Ovary (tissue), 3 donors: ENCODE data around the gene PLXNA4.

Experiments
- CTCF ChIP-seq, 3 donors: fragments of 450-650 bp in 2 of 3; fragments of 200-600 bp in 1 of 3; IDR thresholded peaks; one replicate each; pipeline versions ENCODE4 v1.5.1 to v1.8.0; 2016 to 2022; ENCODE audit warnings: antibody characterized with exemption in 3 of 3, mild to moderate bottlenecking in 1 of 3
- EP300 ChIP-seq: sonication (generic); formaldehyde crosslinking; IDR thresholded peaks from one replicate; pipeline ENCODE4 v1.6.1; 2017; ENCODE audit warnings: antibody characterized with exemption
- POLR2A ChIP-seq: fragments of 450-650 bp; IDR thresholded peaks from one replicate; pipeline ENCODE4 v1.6.1; 2017; ENCODE audit warnings: antibody characterized with exemption, mild to moderate bottlenecking, moderate library complexity
- donor health status: DM: no; HTN: no; CAD: no.

DNA sequence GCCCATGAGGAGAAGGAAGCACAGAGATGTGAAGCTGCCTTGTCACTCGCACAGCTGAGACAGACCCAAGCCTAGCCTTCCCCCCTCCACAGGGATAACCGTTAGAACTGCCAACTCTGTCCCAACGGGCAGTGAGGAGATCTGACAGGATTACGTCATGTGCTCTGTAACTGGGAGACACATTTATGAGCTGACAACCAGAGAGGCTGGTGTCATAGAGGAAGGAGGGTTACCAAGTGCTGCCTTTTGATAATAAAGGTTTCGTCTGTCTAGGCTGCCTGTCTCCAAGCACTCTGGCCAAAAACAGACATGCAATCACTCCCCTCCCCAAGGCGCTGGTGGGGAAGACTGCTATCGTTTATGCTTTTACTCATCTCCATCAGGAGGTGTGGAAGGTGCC, 165.9 kb downstream of the PLXNA4 start:
- TF ChIP-seq CTCF (IDR thresholded peaks at IDR 0.05) (no peak), POLR2A (no peak), EP300 (no peak)
